Stimulated activated CD4-positive, alpha-beta T cell treated with anti-CD3 and anti-CD28 coated beads, Interleukin-1b, Interleukin-23, amount 100 ng/mL, for 24 hours (primary cell): Measurements from ENCODE around the gene RPL39.
"Not testable (repeated sequence)": the region's sequence is repeated elsewhere in the genome, so short reads cannot be mapped to it uniquely, and the experiment has no call there.

ENCODE experiments used
- DNase-seq, 4 experiments: peaks; one replicate each; pipeline ENCODE4 v3.0.0-alpha.2; 2020; ENCODE audit warnings: low read depth in 4 of 4, low spot score in 1 of 4

The RPL39 gene

GRCh38 chrX:119791437-119792231 lies at the start of gene RPL39:
RPL39 (minus strand) TSS chrX:119791630; CDS start chrX:119791576, 54 bp downstream.
- DNase-seq, result peak; percentile 43 to 62 (median 52)

DNA sequence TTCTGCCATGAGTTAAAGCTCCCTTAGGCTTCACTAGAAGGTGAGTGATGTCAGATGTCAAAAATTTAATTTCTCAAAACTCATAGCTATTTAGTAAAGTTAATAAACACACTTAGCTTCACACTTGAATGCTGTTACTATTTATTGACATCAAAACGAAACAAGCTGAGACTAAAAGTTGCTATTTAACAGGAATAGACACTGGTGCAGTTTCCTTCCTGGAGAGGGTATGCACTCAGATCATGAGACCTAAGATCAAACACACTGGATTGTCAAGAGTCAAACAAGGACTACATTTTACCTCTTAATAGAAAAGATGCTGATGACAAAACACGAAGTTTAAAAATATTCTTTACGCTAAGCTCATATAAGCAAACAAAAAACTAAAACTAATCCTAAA lies 42.5 kb upstream of the RPL39 start:
- DNase-seq, result no peak

GRCh38 chrX:119828446-119828845 lies 37.0 kb upstream of the RPL39 start:
- DNase-seq, result no peak

GRCh38 chrX:119826399-119826959 lies 35.0 kb upstream of the RPL39 start:
- no peak for DNase-seq

- not testable (repeated sequence) for DNase-seq
Observed at GRCh38 chrX:119824221-119824620, 32.8 kb upstream of the RPL39 start.

- DNase-seq, result not testable (repeated sequence)
Observed at GRCh38 chrX:119821703-119822102, 30.3 kb upstream of the RPL39 start.

DNA sequence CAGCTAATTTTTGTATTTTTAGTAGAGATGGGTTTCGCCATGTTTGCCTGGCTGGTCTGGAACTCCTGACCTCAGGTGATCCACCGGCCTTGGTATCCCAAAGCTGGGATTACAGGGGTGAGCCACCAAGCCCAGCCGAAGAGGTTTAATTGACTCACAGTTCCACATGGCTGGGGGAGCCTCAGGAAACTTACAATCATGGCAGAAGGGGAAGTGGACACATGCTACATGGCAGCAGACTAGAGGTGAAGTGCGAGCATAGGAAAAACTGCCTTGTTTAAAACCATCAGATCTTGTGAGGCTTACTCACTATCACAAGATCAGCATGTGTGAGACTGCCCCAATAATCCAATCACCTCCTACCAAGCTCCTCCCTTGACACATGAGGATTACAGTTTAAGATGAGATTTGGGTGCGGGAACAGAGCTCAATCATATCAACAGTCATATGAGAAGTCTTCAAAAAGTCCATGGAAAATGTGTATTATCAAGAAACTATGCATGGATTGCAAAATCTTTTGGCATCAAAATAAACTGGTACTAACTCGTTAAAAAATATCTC lies 25.8 kb upstream of the RPL39 start:
- DNase-seq, result no peak

GRCh38 chrX:119816300-119816699 lies 24.9 kb upstream of the RPL39 start:
- no peak for DNase-seq

- DNase-seq, result no peak
Observed at GRCh38 chrX:119809185-119809666, 17.8 kb upstream of the RPL39 start.

DNA sequence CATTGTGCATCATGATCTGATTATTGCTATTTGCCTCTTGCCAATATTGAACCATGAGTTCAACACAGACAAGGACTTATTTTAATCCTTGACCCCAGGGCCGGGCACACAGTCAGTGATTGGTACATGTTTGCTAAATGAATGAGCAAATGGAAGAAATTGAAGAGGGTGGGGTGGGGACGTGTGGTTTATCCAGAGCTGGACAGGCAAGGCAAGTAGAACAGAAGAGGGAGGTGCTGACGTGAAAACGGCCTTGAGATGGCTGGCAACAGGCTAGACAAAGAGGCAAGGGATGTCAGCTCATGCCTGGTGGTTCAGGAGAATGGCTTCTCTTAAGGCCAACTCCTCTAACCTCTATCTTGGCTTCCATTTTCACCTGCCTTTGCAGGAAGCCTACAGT lies 17.0 kb upstream of the RPL39 start:
- not testable (repeated sequence) for DNase-seq

- no peak for DNase-seq
Observed at GRCh38 chrX:119802546-119802945, 11.1 kb upstream of the RPL39 start.

GRCh38 chrX:119801253-119802221 lies 10.1 kb upstream of the RPL39 start:
- DNase-seq, result no peak

GRCh38 chrX:119790977-119791436 lies 423 bp downstream of the RPL39 start:
- DNase-seq, result peak in 3 of 4 experiments; percentile 15 to 20 (median 17)

- DNase-seq, result peak in 2 of 4 experiments; percentile 21 to 25
Observed at GRCh38 chrX:119784747-119785446, 6.5 kb downstream of the RPL39 start.

GRCh38 chrX:119783026-119783425 lies 8.4 kb downstream of the RPL39 start:
- DNase-seq, result no peak

GRCh38 chrX:119778829-119779228 lies 12.6 kb downstream of the RPL39 start:
- no peak for DNase-seq

DNA sequence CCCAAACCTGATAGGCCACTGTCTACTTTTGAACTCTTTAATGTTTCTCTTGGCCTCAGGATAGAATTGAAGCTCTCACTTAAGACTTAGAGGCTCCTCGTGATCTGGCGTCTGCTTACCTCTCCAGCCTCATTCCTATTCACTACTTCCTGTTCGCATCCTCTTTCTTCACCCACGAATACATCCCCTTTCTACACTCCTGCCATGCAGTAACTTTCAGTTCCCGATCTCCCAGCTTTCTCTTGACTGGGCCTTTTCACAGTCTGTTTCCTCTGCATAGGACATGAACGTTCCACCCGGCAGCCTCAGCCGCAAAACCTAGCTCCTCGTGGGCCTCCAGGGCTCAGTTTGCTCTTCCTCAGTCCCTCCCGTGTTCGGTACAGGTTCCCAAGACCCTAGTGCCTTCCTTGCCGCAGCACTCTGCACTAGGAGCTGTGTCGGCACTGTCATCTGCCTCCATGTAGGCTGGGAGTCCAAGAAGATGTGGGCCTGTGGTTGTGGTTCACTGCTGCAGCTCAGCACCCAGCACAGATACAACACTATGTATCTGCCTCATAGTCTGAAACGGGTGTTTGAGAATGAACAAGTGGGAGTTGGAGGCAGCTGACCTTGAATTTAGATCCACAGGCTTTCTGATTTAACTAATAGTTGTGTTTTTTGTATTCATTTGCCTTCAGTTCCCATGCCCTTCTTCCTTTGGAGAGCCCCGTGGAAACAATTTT lies 15.8 kb downstream of the RPL39 start:
- DNase-seq, result no peak

GRCh38 chrX:119769388-119769787 lies 22.0 kb downstream of the RPL39 start:
- not testable (repeated sequence) for DNase-seq

DNA sequence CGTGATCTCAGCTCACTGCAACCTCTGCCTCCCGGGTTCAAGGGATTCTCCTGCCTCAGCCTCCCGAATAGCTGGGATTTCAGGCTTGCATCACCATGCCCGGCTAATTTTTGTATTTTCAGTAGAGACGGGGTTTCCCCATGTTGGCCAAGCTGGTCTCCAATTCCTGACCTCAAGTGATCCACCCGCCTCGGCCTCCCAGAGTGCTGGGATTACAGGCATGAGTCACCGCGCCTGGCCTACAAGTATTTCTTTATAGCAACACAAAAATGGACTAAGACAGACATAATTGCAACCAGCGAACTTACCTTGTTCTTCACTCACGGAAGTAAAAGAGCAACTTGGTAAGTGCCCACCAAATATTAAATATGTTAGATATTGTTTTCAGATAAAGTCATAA lies 23.0 kb downstream of the RPL39 start:
- not testable (repeated sequence) for DNase-seq
